ENCODE measurements around the gene DONSON.

The DONSON gene

DNA sequence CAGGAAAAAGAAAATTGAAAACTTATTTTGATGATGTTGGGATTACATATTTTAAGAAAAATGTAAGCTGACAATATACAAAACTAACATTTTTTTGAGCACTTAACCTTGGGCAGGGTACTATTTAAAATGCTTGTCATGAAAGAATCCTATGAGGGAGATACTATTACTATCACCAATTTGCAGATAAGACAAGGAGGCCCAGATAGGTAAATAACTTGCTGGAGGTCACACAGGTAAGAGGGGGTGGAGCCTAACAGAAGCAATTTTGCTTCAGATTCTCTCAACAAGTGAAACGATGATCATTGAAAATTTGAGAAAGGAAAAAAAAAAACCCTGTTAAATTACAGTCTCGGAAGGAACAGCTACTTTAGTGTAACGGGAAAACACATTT, 47.8 kb downstream of the DONSON start:
- DNase-seq = peak; percentile 9

DNA sequence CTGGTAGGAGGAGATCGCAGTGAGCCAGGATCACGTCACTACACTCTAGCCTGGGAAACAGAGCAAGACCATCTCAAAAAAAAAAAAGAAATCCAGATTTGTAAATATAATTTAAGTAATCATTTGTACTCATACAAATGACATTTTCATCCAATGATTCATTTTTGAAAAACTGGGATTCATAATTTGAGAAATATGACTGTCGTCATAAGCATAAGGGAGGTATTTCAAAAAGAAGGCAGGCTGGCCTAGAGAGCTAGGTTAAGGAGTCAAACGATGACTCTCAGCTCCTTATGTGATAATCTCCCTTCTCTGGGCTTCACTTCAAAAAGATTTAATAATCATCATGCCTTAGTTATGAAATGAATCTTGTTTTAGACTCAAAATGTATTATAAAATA, 48.9 kb downstream of the DONSON start:
- no peak for DNase-seq

DNA sequence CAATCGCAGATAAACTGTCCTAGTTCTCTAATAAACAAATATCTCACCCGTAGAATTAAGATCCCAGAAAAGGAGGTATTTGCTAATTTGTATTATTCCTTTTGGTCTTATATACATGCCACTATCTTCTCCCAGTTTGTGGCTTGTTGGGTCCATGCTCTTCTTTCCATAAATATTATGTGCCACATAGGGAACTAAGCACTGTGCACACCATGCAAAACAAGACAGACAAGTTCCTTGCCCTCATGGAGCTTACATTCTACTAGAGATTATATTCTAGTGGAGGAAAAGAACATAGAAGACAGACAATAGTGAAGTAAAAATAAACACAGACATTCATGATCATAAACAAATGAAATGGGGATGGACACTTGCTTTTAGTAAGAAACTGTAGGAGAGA, 51.3 kb downstream of the DONSON start:
- DNase-seq = no peak

DNA sequence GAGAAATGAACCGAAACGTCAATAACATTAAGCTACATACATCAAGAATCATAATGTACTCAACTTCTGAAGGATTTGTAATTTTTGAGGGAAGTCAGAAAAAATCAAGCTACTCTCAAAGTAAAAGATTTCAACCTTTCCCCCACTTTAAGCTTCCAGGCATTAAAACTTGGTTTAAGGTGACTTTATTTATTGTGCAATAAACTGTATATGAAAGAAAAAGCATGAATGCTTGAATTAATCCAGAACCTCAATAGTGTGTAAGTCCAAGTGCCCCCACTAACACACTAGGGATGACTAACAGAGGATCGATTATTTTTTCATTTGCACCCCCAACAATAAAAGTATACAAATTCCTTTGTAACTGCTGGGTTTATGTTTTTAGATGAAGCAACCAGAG, 57.5 kb downstream of the DONSON start:
- no peak for DNase-seq
